HepG2 (cell line): ENCODE measurements around the gene DDX54. TPM values are rescaled to one million over a fixed set of nuclear protein-coding genes. Genes with fewer than 3 reads are reported as not detected.
"Not testable (repeated sequence)": the region's sequence is repeated elsewhere in the genome, so short reads cannot be mapped to it uniquely, and the experiment has no call there.

ENCODE experiments used
- ATAC-seq: fragments of 200-7000 bp; cut with Tn5 transposase; 3 replicates; pipeline ENCODE4 v1.9.1; 2020; ENCODE audit warnings: mild to moderate bottlenecking, moderate library complexity
- BruUV-seq: library from RNA; stranded (reverse); fragments of 400-500 nt; replicated peaks from 2 replicates; lab custom pipeline; 2021; lab: Mats Ljungman, UMichigan
- CTCF ChIA-PET: fragments of 300-600 bp; formaldehyde crosslinking; extraction: SDS; loops from one replicate; lab custom pipeline; 2021; ENCODE audit warnings: low total read pairs, inconsistent platforms, low intra/inter-chr PET ratio; lab: Yijun Ruan, JAX
- POLR2A ChIA-PET: fragments of 350-600 bp; sonication (Branson Sonifier 250); formaldehyde crosslinking; loops from one replicate; lab custom pipeline; 2020; ENCODE audit warnings: antibody characterized with exemption, inconsistent platforms; lab: Yijun Ruan, JAX
- DNase-seq: peaks from one replicate; pipeline ENCODE4 v3.0.0-alpha.2; 2015; ENCODE audit warnings: low spot score
- FAIRE-seq: peaks from 3 replicates; lab custom pipeline; 2011; peaks lifted over from hg19 to GRCh38; lab: Jason Lieb, UNC
- H2AFZ ChIP-seq: one replicate; pipeline ENCODE4 v1.6.1; 2011; ENCODE audit warnings: low read length, inconsistent platforms
- H3K27ac ChIP-seq: fragments of 300-600 bp; 3 replicates; pipeline ENCODE4 v1.8.0; 2011; ENCODE audit warnings: mixed run types, mild to moderate bottlenecking, mixed read lengths, low read length, inconsistent platforms; ENCODE audit not compliant: insufficient read depth; ENCODE audit errors: extremely low read length
- H3K27me3 ChIP-seq, 2 experiments: fragments of 200-600 bp in 1 of 2; 2 replicates in 1 of 2; 3 replicates in 1 of 2; pipeline versions ENCODE4 v1.6.0 to v1.8.0; 2011; ENCODE audit warnings: low read length in 2 of 2, mild to moderate bottlenecking in 2 of 2, moderate library complexity in 2 of 2, inconsistent platforms in 1 of 2; ENCODE audit not compliant: insufficient read depth in 2 of 2, control insufficient read depth in 1 of 2
- H3K36me3 ChIP-seq, 2 experiments: fragments of 200-600 bp in 1 of 2; replicated peaks in 1 of 2; 2 replicates in 1 of 2; 3 replicates in 1 of 2; pipeline versions ENCODE4 v1.5.1 to v1.8.0; 2011; ENCODE audit warnings: low read length in 2 of 2, inconsistent platforms in 1 of 2; ENCODE audit not compliant: insufficient read depth in 2 of 2, control insufficient read depth in 1 of 2
- H3K4me1 ChIP-seq: 2 replicates; pipeline ENCODE4 v1.5.1; 2012; ENCODE audit warnings: low read length, inconsistent platforms; ENCODE audit not compliant: insufficient read depth
- H3K4me2 ChIP-seq: 2 replicates; pipeline ENCODE4 v1.6.0; 2011; ENCODE audit warnings: low read depth, low read length, inconsistent platforms
- H3K4me3 ChIP-seq, 3 experiments: fragments of 200-600 bp in 1 of 3; sonication (generic), shearing (Covaris generic) in 1 of 3; replicated peaks in 1 of 3; 2 replicates each; pipeline ENCODE4 v1.5.1; 2011 to 2016; ENCODE audit warnings: low read length in 3 of 3, inconsistent platforms in 2 of 3, low read depth in 2 of 3, mild to moderate bottlenecking in 2 of 3, control low read depth in 1 of 3, mixed read lengths in 1 of 3; ENCODE audit not compliant: insufficient read depth in 1 of 3
- H3K79me2 ChIP-seq: one replicate; pipeline ENCODE4 v1.6.1; 2011; ENCODE audit warnings: low read length, inconsistent platforms; ENCODE audit not compliant: insufficient read depth
- H3K9ac ChIP-seq: 2 replicates; pipeline ENCODE4 v1.6.0; 2011; ENCODE audit warnings: mild to moderate bottlenecking, low read depth, low read length, inconsistent platforms; ENCODE audit not compliant: insufficient read depth
- H3K9me3 ChIP-seq: 2 replicates; pipeline ENCODE4 v1.5.1; 2012; ENCODE audit warnings: mild to moderate bottlenecking, low read length
- H4K20me1 ChIP-seq: 2 replicates; pipeline ENCODE4 v1.6.0; 2011; ENCODE audit warnings: inconsistent platforms, mild to moderate bottlenecking, low read length, moderate library complexity; ENCODE audit not compliant: insufficient read depth
- ZNF121 ChIP-seq: sonication (generic); formaldehyde crosslinking; IDR thresholded peaks from 2 replicates; pipeline ENCODE4 v1.5.0; 2020; ENCODE audit warnings: mild to moderate bottlenecking, missing genetic modification reagents
- ZNF687 ChIP-seq: sonication (generic); formaldehyde crosslinking; IDR thresholded peaks from 2 replicates; pipeline ENCODE4 v1.5.1; 2020; ENCODE audit warnings: mild to moderate bottlenecking, missing genetic modification reagents, moderate library complexity
- ZNF770 ChIP-seq: sonication (generic); formaldehyde crosslinking; IDR thresholded peaks from 2 replicates; pipeline ENCODE4 v1.5.0; 2020; ENCODE audit warnings: mild to moderate bottlenecking, missing genetic modification reagents
- WGBS: methylation state at CpG from one replicate; pipeline ENCODE4 v1.1.6; 2017; ENCODE audit warnings: low lambda C conversion rate; 5-methylcytosine and 5-hydroxymethylcytosine counted together
- in situ Hi-C: cut with HindIII; loops from 2 replicates; pipeline ENCODE4 v1.10.0; 2017; ENCODE audit warnings: low pct_unique_long_range_greater_than_20kb; ENCODE audit not compliant: extremely low pct_ligation_motif_present
- intact Hi-C: fragments of 100-400 bp; cut with micrococcal nuclease; formaldehyde crosslinking; loops from one replicate; pipeline ENCODE4 v1.10.0; 2022; ENCODE audit not compliant: unreplicated experiment
- polyA plus RNA-seq, 8 experiments: library from polyadenylated mRNA; depleted of rRNA in 3 of 8; stranded (reverse) in 7 of 8; unstranded in 1 of 8; fragments of >200 nt; fragmentation: Illumina TruSeq in 4 of 8; extraction: Trizol in 4 of 8; gene quantifications; 2 replicates each; pipeline versions ENCODE4 v1.2.1 to v1.2.3, GENCODE V29; 2011 to 2016; ENCODE audit warnings: low read depth in 4 of 8, missing spikeins in 1 of 8, mixed read lengths in 1 of 8; ENCODE audit not compliant: insufficient read depth in 1 of 8
- total RNA-seq, 5 experiments: library from RNA; depleted of rRNA; stranded (reverse); fragments of >200 nt; fragmentation: Illumina TruSeq; extraction: Trizol; gene quantifications; 2 replicates each; pipeline ENCODE4 v1.2.3, GENCODE V29; 2016; ENCODE audit warnings: low read depth in 1 of 5

The DDX54 gene
- total and polyA plus RNA-seq, 2 of the 13 experiments (the other 11 are each of a cell fraction or from before 2014, with no cell fraction given) = 59.7 to 61.1 TPM

- H3K36me3 ChIP-seq, intact Hi-C loops, CTCF ChIA-PET, H3K4me3 ChIP-seq, DNase-seq, H3K27me3 ChIP-seq, H3K9me3 ChIP-seq, H3K79me2 ChIP-seq, ATAC-seq, in situ Hi-C loops, FAIRE-seq, H2AFZ ChIP-seq, H4K20me1 ChIP-seq, H3K4me2 ChIP-seq: not testable (repeated sequence)
- BruUV-seq = TSS peak; percentile 81
- TF ChIP-seq ZNF121 (CRISPR knock-in tag) (0 out of 2 replicates have a peak, but pooled peaks have one; percentile 64), ZNF687 (CRISPR knock-in tag) (peak; percentile 13; the same call in 1 of the 2 replicates), ZNF770 (CRISPR knock-in tag) (peak; percentile 56; the same call in 1 of the 2 replicates)
- POLR2A ChIA-PET = interaction anchor here (1.3 to 3.8 kb wide), 2 partner anchors 8 to 15 kb away, joined by 3 to 39 read pairs; partner anchors contain the start of gene TPCN1
- H3K4me1 ChIP-seq = peaks cover 49% of the 10 kb centered on the region
- H3K9ac ChIP-seq = 0 out of 2 replicates have a peak overlapping the region, but pooled peaks have one; percentile 38
- H3K27ac ChIP-seq = peak overlapping the region; percentile 61
- WGBS = 93% methylated on average over 5 of the region's 5 CpGs
Observed at GRCh38 chr12:113206802-113207201, 21.5 kb upstream of the DDX54 start.
